Nephron progenitor cell (in vitro differentiated cells): Measurements from ENCODE around the gene TYR.

Experiments used
- DNase-seq: peaks from one replicate; pipeline ENCODE4 v3.0.0; 2021
- H3K27ac Mint-ChIP-seq: 2 replicates; pipeline ENCODE4 v1.8.0; 2021; ENCODE audit warnings: mild to moderate bottlenecking, moderate library complexity, mixed read lengths
- H3K27me3 Mint-ChIP-seq: 2 replicates; pipeline ENCODE4 v1.8.0; 2021; ENCODE audit warnings: mild to moderate bottlenecking, low read depth, mixed read lengths; ENCODE audit not compliant: poor library complexity
- H3K36me3 Mint-ChIP-seq: 2 replicates; pipeline ENCODE4 v1.8.0; 2021; ENCODE audit warnings: low read depth, mixed read lengths
- H3K4me1 Mint-ChIP-seq: 2 replicates; pipeline ENCODE4 v1.8.0; 2021; ENCODE audit warnings: mixed read lengths
- H3K4me3 Mint-ChIP-seq: 2 replicates; pipeline ENCODE4 v1.8.0; 2021; ENCODE audit warnings: mild to moderate bottlenecking, moderate library complexity, mixed read lengths
- H3K9me3 Mint-ChIP-seq: 2 replicates; pipeline ENCODE4 v1.8.0; 2021; ENCODE audit warnings: mild to moderate bottlenecking, moderate library complexity, mixed read lengths
- TF ChIP-seq, protein P1 (sequence below): fragments of 200-600 bp; sonication (generic); IDR thresholded peaks from 2 replicates; pipeline ENCODE4 v1.5.0; 2021; ENCODE audit warnings: antibody characterized with exemption

The TYR gene

GRCh38 chr11:89168396-89168795 is 9.3 kb upstream of the TYR start:
- H3K9me3 Mint-ChIP-seq: no peaks in the 10 kb centered on the region
- no peaks in the 10 kb centered on the region for H3K36me3 Mint-ChIP-seq
- H3K27ac Mint-ChIP-seq: no peak overlapping the region
- H3K4me3 Mint-ChIP-seq: no peak overlapping the region
- H3K4me1 Mint-ChIP-seq: peaks cover 26% of the 10 kb centered on the region
- peaks cover 3% of the 10 kb centered on the region for H3K27me3 Mint-ChIP-seq
- TF ChIP-seq, protein P1, sequence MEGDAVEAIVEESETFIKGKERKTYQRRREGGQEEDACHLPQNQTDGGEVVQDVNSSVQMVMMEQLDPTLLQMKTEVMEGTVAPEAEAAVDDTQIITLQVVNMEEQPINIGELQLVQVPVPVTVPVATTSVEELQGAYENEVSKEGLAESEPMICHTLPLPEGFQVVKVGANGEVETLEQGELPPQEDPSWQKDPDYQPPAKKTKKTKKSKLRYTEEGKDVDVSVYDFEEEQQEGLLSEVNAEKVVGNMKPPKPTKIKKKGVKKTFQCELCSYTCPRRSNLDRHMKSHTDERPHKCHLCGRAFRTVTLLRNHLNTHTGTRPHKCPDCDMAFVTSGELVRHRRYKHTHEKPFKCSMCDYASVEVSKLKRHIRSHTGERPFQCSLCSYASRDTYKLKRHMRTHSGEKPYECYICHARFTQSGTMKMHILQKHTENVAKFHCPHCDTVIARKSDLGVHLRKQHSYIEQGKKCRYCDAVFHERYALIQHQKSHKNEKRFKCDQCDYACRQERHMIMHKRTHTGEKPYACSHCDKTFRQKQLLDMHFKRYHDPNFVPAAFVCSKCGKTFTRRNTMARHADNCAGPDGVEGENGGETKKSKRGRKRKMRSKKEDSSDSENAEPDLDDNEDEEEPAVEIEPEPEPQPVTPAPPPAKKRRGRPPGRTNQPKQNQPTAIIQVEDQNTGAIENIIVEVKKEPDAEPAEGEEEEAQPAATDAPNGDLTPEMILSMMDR: no peak
- no peak for DNase-seq

- no peak for DNase-seq
- H3K4me3 Mint-ChIP-seq: no peak overlapping the region
- no peak overlapping the region for H3K27ac Mint-ChIP-seq
- peaks cover 3% of the 10 kb centered on the region for H3K27me3 Mint-ChIP-seq
- no peaks in the 10 kb centered on the region for H3K9me3 Mint-ChIP-seq
- peaks cover 7% of the 10 kb centered on the region for H3K4me1 Mint-ChIP-seq
- TF ChIP-seq, protein P1: no peak
- no peaks in the 10 kb centered on the region for H3K36me3 Mint-ChIP-seq
Observed at GRCh38 chr11:89175796-89176195, 1.9 kb upstream of the TYR start.

- Mint-ChIP-seq H3K27ac (no peak overlapping the region), H3K27me3 (no peaks in the 10 kb centered on the region), H3K4me3 (no peak overlapping the region), H3K36me3 (no peaks in the 10 kb centered on the region), H3K9me3 (no peaks in the 10 kb centered on the region), H3K4me1 (peaks cover 7% of the 10 kb centered on the region)
- no peak for DNase-seq
- TF ChIP-seq, protein P1: no peak
Observed at GRCh38 chr11:89176938-89177337, 737 bp upstream of the TYR start.

DNA sequence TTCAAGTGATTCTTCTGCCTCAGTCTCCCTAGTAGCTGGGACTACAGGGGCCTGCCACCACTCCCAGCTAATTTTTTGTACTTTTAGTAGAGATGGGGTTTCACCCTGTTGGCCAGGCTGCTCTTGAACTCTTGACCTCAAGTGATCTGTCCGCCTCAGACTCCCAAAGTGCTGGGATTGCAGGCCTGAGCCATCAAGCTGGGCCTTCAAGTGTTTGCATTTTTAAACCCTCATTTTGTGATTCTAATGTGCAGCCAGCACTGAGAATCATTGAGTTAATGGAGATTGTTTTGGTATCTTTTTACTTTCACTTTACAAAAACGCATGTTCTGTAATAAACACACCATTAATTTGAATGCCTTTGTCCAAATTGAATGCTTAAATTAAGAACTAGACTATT is 3.4 kb downstream of the TYR start:
- Mint-ChIP-seq H3K27me3 (no peaks in the 10 kb centered on the region), H3K4me3 (no peak overlapping the region), H3K27ac (no peak overlapping the region), H3K4me1 (peaks cover 7% of the 10 kb centered on the region), H3K36me3 (no peaks in the 10 kb centered on the region), H3K9me3 (no peaks in the 10 kb centered on the region)
- no peak for DNase-seq
- TF ChIP-seq, protein P1: no peak

GRCh38 chr11:89182773-89183518 is 5.3 kb downstream of the TYR start:
- Mint-ChIP-seq H3K36me3 (no peaks in the 10 kb centered on the region), H3K4me3 (no peak overlapping the region), H3K9me3 (no peaks in the 10 kb centered on the region), H3K27ac (no peak overlapping the region), H3K27me3 (no peaks in the 10 kb centered on the region), H3K4me1 (peaks cover 7% of the 10 kb centered on the region)
- TF ChIP-seq, protein P1: no peak
- no peak for DNase-seq

GRCh38 chr11:89184021-89184420 is 6.3 kb downstream of the TYR start:
- DNase-seq: no peak
- peaks cover 7% of the 10 kb centered on the region for H3K4me1 Mint-ChIP-seq
- H3K27me3 Mint-ChIP-seq: no peaks in the 10 kb centered on the region
- H3K27ac Mint-ChIP-seq: no peak overlapping the region
- TF ChIP-seq, protein P1: no peak
- no peak overlapping the region for H3K4me3 Mint-ChIP-seq
- no peaks in the 10 kb centered on the region for H3K9me3 Mint-ChIP-seq
- H3K36me3 Mint-ChIP-seq: no peaks in the 10 kb centered on the region
